T-helper 17 cell (primary cell): ENCODE data around the gene BTN3A1. TPM values are rescaled to one million over a fixed set of nuclear protein-coding genes. Genes with fewer than 3 reads are reported as not detected.
"Not testable (repeated sequence)": the region's sequence is repeated elsewhere in the genome, so short reads cannot be mapped to it uniquely, and the experiment has no call there.

Experiments used
- ATAC-seq: fragments of 150-1000 bp; cut with Tn5 transposase; 2 replicates; pipeline ENCODE4 v1.10.0; 2021; ENCODE audit warnings: mild to moderate bottlenecking, moderate library complexity
- DNase-seq, 3 donors: peaks; one replicate each; pipeline versions ENCODE4 v3.0.0 to v3.0.0-alpha.2; 2020 to 2021
- H3K9me3 ChIP-seq: one replicate; pipeline ENCODE4 v1.7.0; 2013; ENCODE audit warnings: low read length, mild to moderate bottlenecking; ENCODE audit not compliant: control insufficient read depth, poor library complexity, severe bottlenecking
- H3K27ac Mint-ChIP-seq: one replicate; pipeline ENCODE4 v1.8.0; 2022; ENCODE audit warnings: mild to moderate bottlenecking, moderate library complexity, mixed read lengths
- H3K27me3 Mint-ChIP-seq: one replicate; pipeline ENCODE4 v1.8.0; 2022; ENCODE audit warnings: mixed read lengths
- H3K36me3 Mint-ChIP-seq: one replicate; pipeline ENCODE4 v1.8.0; 2022; ENCODE audit warnings: low read depth, mixed read lengths
- H3K4me1 Mint-ChIP-seq: one replicate; pipeline ENCODE4 v1.8.0; 2022; ENCODE audit warnings: mild to moderate bottlenecking, mixed read lengths
- H3K4me3 Mint-ChIP-seq: one replicate; pipeline ENCODE4 v1.8.0; 2022; ENCODE audit warnings: mild to moderate bottlenecking, moderate library complexity, mixed read lengths
- total RNA-seq, 4 donors: library from RNA in 2 of 4; stranded (reverse) in 2 of 4; gene quantifications; one replicate each; pipeline ENCODE4 v1.2.3 and lab custom pipeline; 2022 to 2026

Gene BTN3A1
- total RNA-seq, 2 donors from 2014 or later: 169 to 205 TPM

DNA sequence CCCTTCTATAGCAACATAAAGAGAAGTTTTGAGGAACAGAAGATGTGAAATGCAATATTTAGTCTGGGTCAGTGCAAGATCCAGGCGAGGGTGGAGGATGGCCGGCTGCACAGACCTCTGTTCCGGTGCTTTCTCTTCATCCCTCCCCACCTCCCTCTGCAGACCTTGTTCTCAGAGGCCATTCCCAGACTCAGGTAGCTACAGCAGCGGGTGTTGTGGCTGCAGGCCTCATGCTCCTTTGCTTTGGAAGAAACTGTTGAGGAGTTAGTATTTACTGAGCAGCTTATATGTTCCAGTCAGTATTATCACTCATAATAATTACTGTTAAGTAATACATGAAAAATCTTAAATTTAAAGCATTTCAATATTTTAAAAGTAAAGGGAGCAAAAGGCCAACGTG is 39.9 kb downstream of the BTN3A1 start:
- ATAC-seq (no peak), DNase-seq (no peak)
- Mint-ChIP-seq H3K27ac (peak overlapping the region; percentile 100), H3K4me1 (peaks cover 47% of the 10 kb centered on the region), H3K27me3 (no peaks in the 10 kb centered on the region), H3K36me3 (peaks cover 10% of the 10 kb centered on the region), H3K4me3 (peak overlapping the region; percentile 100)
- H3K9me3 ChIP-seq: no peaks in the 10 kb centered on the region

DNA sequence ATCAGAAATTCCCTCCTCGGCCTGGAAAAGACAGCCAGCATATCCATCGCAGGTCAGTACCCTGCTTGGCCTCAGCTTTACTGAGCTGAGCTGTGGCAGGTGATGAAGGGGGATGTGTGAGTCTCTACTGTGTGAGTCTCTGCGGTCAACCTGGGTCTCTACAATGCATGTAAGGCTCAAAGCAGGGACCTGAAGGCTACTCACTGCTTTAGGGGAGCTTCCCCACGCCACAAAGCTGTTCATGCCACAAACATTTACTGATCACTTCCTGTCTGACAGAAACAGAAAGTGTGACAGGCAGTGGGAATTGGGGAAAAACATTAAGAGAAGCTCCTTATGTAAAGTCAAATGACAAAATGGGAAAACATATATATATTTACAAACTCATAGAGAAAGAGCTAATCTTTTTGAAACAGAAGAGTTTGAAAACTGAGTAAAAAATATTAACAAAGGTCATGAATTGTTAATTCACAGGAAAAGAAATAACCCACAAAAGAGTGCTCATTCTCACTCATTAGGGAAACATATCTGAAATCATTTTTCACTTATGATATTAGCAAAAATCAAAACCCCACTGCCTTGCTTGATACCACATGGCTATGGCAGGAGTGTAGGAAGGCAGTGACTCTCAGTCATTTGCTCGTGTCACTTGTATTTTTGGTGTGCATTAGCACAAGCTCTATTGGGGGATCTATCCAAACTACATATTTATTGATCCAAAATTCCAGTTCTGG is 44.0 kb downstream of the BTN3A1 start:
- no peaks in the 10 kb centered on the region for H3K27me3 Mint-ChIP-seq
- H3K4me1 Mint-ChIP-seq: peaks cover 38% of the 10 kb centered on the region
- DNase-seq: no peak
- no peaks in the 10 kb centered on the region for H3K9me3 ChIP-seq
- peak overlapping the region; percentile 60 for H3K27ac Mint-ChIP-seq
- peaks cover 12% of the 10 kb centered on the region for H3K36me3 Mint-ChIP-seq
- peak; percentile 86 for ATAC-seq
- H3K4me3 Mint-ChIP-seq: peak overlapping the region; percentile 67

DNA sequence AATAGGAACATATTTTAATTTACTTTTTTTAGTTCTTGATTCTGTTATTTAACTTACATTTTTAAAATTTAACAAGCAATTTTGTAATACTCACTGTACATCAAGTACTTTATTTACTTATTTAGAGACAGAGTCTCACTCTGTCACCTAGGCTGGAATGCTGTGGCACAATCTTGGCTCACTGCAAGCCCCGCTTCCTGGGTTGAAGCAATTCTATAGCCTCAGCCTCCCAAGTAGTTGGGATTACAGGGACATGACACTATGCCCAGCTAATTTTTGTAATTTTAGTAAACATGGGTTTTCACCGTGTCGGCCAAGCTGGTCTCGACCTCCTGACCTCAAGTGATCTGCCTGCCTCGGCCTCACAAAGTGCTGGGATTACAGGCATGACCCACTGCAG is 45.2 kb downstream of the BTN3A1 start:
- peaks cover 15% of the 10 kb centered on the region for H3K36me3 Mint-ChIP-seq
- H3K4me3 Mint-ChIP-seq: no peak overlapping the region
- no peak for ATAC-seq
- H3K27ac Mint-ChIP-seq: peak overlapping the region; percentile 60
- DNase-seq: no peak
- H3K4me1 Mint-ChIP-seq: peaks cover 34% of the 10 kb centered on the region
- H3K27me3 Mint-ChIP-seq: no peaks in the 10 kb centered on the region
- no peaks in the 10 kb centered on the region for H3K9me3 ChIP-seq

DNA sequence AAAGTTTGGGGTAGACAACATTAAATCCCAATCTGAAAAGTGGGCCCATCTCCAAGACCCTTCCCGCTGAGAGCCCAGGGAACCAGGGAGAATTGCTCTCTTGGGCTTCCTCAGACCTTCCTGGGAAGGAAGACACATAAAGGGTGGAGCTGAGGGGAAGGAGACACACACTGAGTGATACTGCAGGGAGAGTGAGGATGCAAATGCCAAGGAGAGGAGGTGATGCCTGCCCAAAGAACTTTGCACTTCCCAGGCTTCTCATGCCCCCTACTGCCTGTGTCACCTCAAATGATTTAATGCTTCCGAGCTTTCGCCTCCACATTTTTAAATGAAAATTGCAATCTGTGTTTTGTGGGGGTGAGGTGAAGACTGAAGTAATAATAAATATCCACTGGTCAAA is 48.2 kb downstream of the BTN3A1 start:
- peak overlapping the region; percentile 86 for H3K27ac Mint-ChIP-seq
- ATAC-seq (no peak), DNase-seq (no peak)
- no peaks in the 10 kb centered on the region for H3K27me3 Mint-ChIP-seq
- H3K36me3 Mint-ChIP-seq: peaks cover 10% of the 10 kb centered on the region
- peaks cover 17% of the 10 kb centered on the region for H3K4me1 Mint-ChIP-seq
- H3K9me3 ChIP-seq: no peaks in the 10 kb centered on the region
- no peak overlapping the region for H3K4me3 Mint-ChIP-seq

DNA sequence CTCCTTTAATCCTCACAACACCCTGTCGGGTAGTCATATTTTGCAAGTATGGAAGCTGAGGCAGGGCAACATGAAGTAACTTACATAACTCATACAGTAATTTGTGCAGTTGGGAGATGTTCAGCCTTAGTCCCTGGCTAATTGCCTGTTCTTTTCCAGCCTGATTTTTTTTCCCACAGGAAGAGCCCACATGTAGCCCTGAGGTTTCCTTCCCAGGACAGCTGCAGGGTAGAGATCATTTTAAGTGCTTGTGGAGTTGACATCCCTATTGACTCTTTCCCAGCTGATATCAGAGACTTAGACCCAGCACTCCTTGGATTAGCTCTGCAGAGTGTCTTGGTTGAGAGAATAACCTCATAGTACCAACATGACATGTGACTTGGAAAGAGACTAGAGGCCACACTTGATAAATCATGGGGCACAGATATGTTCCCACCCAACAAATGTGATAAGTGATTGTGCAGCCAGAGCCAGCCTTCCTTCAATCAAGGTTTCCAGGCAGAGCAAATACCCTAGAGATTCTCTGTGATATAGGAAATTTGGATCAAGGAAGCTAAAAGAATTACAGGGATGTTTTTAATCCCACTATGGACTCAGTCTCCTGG is 50.7 kb downstream of the BTN3A1 start:
- DNase-seq (no peak), ATAC-seq (no peak)
- peaks cover 20% of the 10 kb centered on the region for H3K4me1 Mint-ChIP-seq
- no peak overlapping the region for H3K4me3 Mint-ChIP-seq
- peaks cover 10% of the 10 kb centered on the region for H3K36me3 Mint-ChIP-seq
- no peaks in the 10 kb centered on the region for H3K9me3 ChIP-seq
- H3K27ac Mint-ChIP-seq: no peak overlapping the region
- H3K27me3 Mint-ChIP-seq: no peaks in the 10 kb centered on the region

DNA sequence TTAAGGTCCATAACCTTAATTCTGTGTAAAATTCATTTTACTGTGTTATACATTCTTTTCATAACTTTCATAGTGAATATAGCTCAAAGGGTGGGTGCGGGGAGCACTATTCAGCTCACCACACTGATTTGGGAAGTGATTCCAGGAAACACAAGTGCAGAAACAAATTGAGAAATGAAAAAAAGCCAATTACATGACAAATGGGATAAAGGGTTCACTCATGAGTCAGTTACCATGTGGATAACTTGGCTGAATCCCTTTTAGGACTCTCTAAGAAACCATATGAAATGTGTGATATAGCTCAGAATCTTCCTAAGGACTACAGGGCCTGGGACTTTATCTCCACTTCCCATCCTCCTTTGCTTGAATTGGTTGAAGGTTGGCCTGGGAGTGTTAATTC is 52.6 kb downstream of the BTN3A1 start:
- H3K9me3 ChIP-seq: no peaks in the 10 kb centered on the region
- H3K4me3 Mint-ChIP-seq: peak overlapping the region; percentile 55
- peaks cover 17% of the 10 kb centered on the region for H3K36me3 Mint-ChIP-seq
- DNase-seq (no peak), ATAC-seq (no peak)
- no peak overlapping the region for H3K27ac Mint-ChIP-seq
- peaks cover 25% of the 10 kb centered on the region for H3K4me1 Mint-ChIP-seq
- H3K27me3 Mint-ChIP-seq: no peaks in the 10 kb centered on the region

DNA sequence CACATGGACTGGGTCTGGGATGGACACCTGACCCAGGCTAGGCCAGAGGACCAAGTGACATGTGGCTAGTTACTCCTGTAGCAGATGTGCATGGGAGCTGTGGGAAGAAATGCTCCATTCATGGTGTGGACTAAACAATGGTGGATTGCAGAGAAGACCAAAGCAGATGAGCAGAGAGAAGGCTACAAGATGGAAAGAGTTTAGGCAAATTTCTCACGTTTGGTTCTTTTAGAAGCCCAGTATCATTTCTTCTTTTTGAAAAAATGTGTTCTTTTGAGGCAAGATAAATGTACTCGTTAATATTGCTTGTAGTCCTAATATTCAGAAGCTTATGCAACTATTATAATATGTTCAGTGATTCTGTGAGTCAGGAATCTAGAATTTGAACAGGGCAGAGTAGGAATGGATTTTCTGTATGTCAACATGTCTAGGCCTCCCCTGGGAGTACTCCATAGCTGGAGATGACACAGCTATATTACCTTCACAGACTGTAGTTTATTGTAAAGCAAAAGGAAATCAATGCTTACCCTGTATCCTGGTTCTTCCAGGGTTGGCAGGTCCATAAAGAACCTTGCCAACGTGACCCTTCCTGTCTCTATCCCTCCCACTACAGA is 53.4 kb downstream of the BTN3A1 start:
- H3K27me3 Mint-ChIP-seq: no peaks in the 10 kb centered on the region
- H3K4me1 Mint-ChIP-seq: peaks cover 32% of the 10 kb centered on the region
- no peak overlapping the region for H3K4me3 Mint-ChIP-seq
- ATAC-seq (no peak), DNase-seq (no peak)
- no peaks in the 10 kb centered on the region for H3K9me3 ChIP-seq
- H3K36me3 Mint-ChIP-seq: peaks cover 16% of the 10 kb centered on the region
- H3K27ac Mint-ChIP-seq: no peak overlapping the region

DNA sequence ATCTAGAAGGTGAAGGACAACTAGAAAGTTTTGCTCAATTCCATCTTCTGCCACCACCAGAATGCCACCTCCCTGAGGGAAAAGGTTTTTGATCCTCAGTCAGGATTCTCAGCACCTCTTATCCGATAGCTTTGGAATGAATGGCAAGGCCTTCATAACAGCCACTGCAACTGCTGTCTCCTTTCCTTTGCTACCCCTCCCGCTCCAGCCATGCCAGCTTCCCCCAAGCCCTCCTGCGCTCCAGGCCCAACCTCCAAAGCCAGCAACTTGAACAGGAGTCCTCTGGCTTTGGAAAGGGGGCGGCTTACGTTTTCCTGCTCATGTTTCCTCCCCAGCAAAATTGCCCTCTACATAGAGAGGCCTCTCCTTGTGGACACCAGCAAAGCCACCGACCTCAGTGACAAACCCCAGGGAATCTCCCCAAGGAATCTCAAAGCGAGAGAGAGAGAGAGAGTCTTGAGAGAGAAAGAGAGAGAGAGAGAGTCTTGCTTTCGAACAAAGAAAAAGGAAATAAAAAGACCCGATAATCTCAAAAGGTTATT is 55.3 kb downstream of the BTN3A1 start:
- ATAC-seq: peak; percentile 31
- peak overlapping the region; percentile 100 for H3K4me3 Mint-ChIP-seq
- no peaks in the 10 kb centered on the region for H3K27me3 Mint-ChIP-seq
- no peaks in the 10 kb centered on the region for H3K9me3 ChIP-seq
- peaks cover 42% of the 10 kb centered on the region for H3K4me1 Mint-ChIP-seq
- no peak for DNase-seq
- H3K36me3 Mint-ChIP-seq: peaks cover 12% of the 10 kb centered on the region
- H3K27ac Mint-ChIP-seq: peak overlapping the region; percentile 99

DNA sequence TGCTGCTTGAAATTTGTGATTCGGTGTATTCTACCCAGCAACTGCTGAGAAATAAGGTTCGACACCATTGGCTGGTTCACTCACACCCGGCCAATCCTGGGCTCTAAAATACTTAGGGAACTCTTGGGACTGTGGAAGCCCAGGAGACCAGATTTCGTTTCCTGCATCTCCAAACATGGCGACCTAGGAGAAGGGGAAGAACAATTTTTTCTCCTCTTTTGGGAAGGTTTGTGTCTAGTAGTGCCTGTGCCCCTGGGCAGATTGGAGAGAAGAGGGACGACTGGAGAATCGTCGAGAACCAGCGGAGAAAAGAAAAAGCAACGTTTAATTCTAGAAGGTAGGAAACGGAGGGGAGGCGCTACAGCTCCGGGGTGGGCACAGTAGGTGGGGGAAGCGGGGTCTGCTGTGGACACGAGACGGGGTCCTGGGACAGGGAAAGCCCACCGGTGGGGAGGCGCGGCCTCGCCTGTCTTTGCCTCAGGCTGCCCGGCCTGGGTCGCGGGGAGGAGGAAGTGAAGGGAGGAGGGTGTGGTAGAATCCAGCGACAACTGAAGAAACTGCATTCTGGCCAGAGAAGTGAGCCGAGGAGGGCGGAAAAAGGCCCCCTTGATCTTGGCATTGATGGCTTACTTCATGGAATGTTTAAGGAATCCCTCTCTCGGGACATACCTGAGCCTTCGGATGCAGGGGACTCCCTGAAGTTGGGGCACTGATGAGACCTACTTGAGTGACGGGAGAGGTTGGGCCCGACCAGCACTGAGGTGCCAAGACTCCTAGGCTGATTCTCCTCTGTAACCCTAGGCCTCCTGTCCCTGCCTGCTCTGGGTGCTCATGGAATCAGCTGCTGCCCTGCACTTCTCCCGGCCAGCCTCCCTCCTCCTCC is 56.0 kb downstream of the BTN3A1 start, which contains the start of gene BTN2A1:
Gene BTN2A1 (plus strand): TSS at position 150 of the 883 bp plus-strand sequence. CDS start 682 bp downstream, at position 832.
- H3K36me3 Mint-ChIP-seq: peaks cover 12% of the 10 kb centered on the region
- peak; percentile 98 for ATAC-seq
- DNase-seq: peak; percentile 41 to 60 (median 43)
- H3K9me3 ChIP-seq: no peaks in the 10 kb centered on the region
- no peaks in the 10 kb centered on the region for H3K27me3 Mint-ChIP-seq
- H3K4me1 Mint-ChIP-seq: peaks cover 45% of the 10 kb centered on the region
- H3K4me3 Mint-ChIP-seq: peak within 1 kb of the TSS; percentile 100
- peak within 1 kb of the TSS; percentile 99 for H3K27ac Mint-ChIP-seq

DNA sequence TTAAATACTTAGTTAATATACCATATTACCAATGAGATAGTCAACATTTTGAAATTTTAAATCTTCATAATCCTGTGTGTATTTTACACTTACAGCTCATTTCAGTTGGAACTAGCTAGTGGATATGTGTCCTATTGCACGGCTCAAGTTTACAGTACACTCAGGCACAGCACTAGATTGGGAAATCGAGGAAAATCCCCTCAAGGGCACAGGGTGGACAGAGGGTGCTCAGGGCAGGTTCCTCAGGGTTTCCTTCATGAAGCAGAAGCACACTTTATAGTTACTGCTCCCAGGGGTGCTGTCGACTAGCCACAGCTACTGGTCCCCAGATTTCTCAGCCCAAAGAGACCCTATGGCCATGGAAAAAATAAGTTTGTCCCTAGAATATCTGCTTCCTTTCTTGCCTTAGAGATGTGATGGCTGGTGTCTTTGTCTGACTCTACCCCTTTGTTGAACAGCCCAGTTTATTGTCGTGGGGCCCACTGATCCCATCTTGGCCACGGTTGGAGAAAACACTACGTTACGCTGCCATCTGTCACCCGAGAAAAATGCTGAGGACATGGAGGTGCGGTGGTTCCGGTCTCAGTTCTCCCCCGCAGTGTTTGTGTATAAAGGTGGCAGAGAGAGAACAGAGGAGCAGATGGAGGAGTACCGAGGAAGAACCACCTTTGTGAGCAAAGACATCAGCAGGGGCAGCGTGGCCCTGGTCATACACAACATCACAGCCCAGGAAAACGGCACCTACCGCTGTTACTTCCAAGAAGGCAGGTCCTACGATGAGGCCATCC is 57.1 kb downstream of the BTN3A1 start:
- no peaks in the 10 kb centered on the region for H3K9me3 ChIP-seq
- peaks cover 54% of the 10 kb centered on the region for H3K4me1 Mint-ChIP-seq
- peak overlapping the region; percentile 99 for H3K27ac Mint-ChIP-seq
- ATAC-seq (no peak), DNase-seq (no peak)
- peaks cover 15% of the 10 kb centered on the region for H3K36me3 Mint-ChIP-seq
- H3K27me3 Mint-ChIP-seq: no peaks in the 10 kb centered on the region
- H3K4me3 Mint-ChIP-seq: peak overlapping the region; percentile 90

DNA sequence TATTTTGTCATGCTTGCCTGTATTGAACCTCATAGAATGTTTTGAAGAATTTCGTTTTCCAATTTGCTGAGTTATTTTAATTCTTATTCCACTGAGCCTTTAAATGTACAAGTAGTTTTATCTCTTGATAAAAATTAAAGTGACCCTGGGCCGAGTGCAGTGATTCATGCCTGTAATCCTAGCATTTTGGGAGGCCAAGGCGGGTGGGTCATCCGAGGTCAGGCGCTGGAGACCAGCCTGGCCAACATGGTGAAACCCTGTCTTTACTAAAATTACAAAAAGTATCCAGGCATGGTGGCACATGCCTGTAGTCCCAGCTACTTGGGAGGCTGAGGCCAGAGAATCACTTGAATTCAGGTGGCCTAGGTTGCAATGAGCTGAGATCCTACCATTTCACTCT is 59.3 kb downstream of the BTN3A1 start:
- peaks cover 66% of the 10 kb centered on the region for H3K4me1 Mint-ChIP-seq
- H3K36me3 Mint-ChIP-seq: peaks cover 27% of the 10 kb centered on the region
- not testable (repeated sequence) for DNase-seq, H3K9me3 ChIP-seq, H3K27me3 Mint-ChIP-seq, ATAC-seq
- peak overlapping the region; percentile 9 for H3K27ac Mint-ChIP-seq
- peak overlapping the region; percentile 66 for H3K4me3 Mint-ChIP-seq

DNA sequence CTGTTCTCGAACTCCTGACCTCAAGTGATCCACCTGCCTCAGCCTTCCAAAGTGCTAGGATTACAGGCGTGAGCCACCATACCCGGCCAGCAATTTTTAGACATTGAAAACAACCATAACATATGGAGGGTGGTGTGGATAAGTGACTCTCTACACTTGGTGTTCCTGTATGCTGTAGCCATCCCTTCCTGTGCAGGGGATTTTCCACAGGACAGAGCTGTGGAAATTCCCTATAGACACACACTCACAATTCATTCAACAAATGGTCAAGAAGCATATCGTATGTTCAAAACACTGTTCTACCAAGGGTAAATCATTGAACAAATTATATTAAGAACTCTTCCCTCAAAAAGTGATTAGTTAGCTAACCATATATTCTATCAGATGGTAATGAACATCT is 61.9 kb downstream of the BTN3A1 start:
- H3K27me3 Mint-ChIP-seq: no peaks in the 10 kb centered on the region
- H3K36me3 Mint-ChIP-seq: peaks cover 26% of the 10 kb centered on the region
- ATAC-seq (no peak), DNase-seq (no peak)
- H3K4me1 Mint-ChIP-seq: peaks cover 46% of the 10 kb centered on the region
- peak overlapping the region; percentile 72 for H3K27ac Mint-ChIP-seq
- peak overlapping the region; percentile 12 for H3K4me3 Mint-ChIP-seq
- H3K9me3 ChIP-seq: no peaks in the 10 kb centered on the region
